Left ventricle myocardium superior (tissue), 1 donor: ENCODE results near the gene SLC8B1. TPM values are rescaled to one million over a fixed set of nuclear protein-coding genes. Genes with fewer than 3 reads are reported as not detected.

Source experiments
- ATAC-seq: fragments of 200-7000 bp; cut with Tn5 transposase; one replicate; pipeline ENCODE4 v1.9.1; 2020; ENCODE audit warnings: mild to moderate bottlenecking, moderate library complexity
- DNase-seq: peaks from one replicate; pipeline ENCODE4 v3.0.0-alpha.2; 2020
- intact Hi-C: fragments of 100-400 bp; cut with micrococcal nuclease; formaldehyde crosslinking; loops from one replicate; pipeline ENCODE4 v1.11.0; 2022
- microRNA-seq: library from miRNA; unstranded; fragments of <30 nt; microRNA quantifications from one replicate; pipeline ENCODE4 v1.2.0, GENCODE V29; 2020; ENCODE audit warnings: borderline number of aligned reads
- total RNA-seq: library from RNA; stranded (reverse); fragmentation: NEBNext Ultra II Directional; extraction: Animal tissue kit (Norgen Biotek cat#: 25700); gene quantifications from one replicate; pipeline ENCODE4 v1.2.1, GENCODE V29; 2021
- donor health status: DM: no; HTN: yes; CAD: no; lungs with severe emphysema.

The SLC8B1 gene
- total RNA-seq, 1 donor from 2014 or later: 11.5 TPM

DNA sequence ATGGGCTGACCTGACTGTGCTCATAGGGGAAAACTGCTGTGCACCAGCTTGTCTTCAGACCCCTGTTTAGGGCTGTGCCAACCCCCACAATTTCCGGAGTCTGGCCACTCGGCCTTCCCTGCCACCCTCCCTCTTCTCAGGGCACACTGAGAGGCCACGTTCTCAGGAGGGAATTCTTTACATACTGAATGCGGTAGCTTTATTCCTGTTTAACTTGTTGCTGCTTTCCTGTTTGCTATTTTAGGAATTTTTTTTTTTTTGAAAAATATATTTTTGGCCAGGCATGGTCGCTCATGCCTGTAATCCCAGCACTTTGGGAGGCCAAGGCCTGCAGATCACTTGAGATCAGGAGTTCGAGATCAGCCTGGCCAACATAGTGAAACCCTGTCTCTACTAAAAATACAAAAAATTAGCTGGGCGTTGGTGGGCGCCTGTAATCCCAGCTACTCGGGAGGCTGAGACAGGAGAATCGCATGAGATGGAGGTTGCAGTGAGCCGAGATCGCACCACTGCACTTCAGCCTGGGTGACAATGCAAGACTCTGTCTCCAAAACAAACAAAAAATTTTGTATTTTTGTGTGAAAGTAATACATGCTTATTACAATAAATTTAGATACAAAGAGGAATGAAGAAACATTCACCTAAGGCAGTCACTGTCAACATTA is 74.1 kb downstream of the SLC8B1 start:
- intact Hi-C loops: loop anchor here (10.0 kb wide), 1 partner anchor 66 kb away; no protein-coding TSS in a partner anchor
- ATAC-seq (no peak), DNase-seq (no peak)

DNA sequence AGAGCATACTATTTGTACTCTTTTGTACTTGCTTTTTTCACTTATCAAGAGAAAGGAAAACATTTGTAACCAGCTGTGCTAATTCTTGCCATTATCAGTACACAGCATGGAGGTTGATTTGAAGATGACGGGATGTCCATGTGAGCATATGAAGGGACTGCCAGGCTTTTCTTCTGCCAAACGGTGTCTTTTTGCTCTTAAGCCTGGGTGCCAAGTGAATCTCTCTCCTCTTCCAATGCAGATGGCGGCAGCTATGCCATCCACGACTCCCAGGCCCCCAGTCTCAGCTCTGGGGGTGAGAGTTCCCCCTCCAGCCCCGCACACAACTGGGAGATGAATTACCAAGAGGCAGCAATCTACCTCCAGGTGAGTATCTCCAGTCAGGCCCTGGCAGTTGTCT is 74.8 kb downstream of the SLC8B1 start:
- DNase-seq: no peak

DNA sequence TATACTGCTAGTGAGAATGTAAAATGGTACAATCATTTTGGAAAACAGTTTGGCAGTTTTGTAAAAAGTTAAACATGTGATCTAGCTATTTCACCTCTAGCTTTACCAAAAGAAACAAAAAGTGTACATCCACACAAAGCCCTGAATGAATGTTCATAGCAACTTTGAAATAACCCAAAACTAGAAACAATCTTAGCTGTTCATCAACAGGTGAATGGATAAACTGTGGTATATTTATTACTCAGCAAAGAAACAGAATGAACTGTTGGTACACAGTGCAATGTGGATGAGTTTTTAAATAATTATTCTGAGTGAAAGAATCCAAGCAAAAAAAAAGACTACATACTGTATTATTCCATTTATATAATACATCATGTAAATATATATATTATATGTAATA is 77.3 kb downstream of the SLC8B1 start:
- ATAC-seq (no peak), DNase-seq (no peak)
- intact Hi-C loops: no loop called here

More for the DNA sequence above, 74.8 kb downstream of the SLC8B1 start:
- intact Hi-C loops: loop anchor here (10.0 kb wide), 1 partner anchor 65 kb away; no protein-coding TSS in a partner anchor
- ATAC-seq: peak; percentile 36

DNA sequence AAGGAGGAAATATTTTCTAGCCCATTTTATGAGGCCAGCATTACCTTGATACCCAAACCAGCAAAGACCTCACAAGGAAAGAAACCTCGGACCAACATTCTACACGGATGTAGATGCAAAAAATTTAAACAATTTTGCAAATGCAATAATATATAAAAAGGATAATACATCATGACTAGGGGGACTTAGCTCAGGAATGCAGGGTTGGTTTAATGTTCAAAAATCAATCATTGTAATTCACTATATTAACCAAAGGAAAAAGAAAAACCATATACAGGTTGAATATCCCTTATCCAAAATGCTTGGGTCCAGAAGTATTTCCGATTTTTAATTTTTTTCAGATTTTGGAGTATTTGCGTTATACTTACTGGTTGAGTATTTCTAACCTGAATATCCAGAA is 80.6 kb downstream of the SLC8B1 start:
- intact Hi-C loops: no loop called here
- ATAC-seq (no peak), DNase-seq (no peak)

DNA sequence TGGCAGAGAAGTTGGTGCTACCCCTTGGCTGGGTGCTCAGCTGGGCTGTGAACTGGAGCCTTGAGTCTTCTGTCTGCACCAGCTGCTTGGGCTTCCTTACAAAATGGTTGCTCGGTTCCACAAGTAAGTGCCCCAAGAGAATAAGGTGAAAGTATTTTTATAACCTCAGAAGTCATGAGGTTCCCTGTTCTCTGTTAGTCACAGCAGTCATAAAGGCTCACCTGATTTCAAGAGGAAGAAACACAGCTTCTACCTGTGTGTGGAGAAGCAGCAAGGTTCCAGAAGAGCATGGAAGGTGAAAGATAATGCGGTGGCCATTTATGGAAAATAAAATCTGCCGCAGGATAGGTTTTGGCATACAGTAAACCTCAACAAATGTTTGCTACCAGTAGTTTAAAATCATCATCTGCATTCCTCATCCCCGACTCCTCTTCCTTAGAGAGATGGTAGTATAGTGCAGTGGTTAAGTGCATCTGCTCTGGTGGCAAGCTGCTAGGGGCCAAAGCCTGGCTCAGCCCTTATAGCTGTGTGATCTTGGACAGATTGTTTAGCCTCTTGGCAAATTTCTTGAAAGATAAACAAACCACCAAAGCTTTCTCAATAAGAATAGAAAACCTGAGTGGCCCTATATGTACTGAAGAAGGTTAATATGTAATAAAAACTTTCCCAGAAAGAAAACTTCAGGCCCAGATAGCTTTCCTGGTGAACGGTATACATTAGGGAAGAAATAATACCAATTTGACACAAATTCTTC is 81.2 kb downstream of the SLC8B1 start:
- DNase-seq (no peak), ATAC-seq (no peak)
- intact Hi-C loops: no loop called here

DNA sequence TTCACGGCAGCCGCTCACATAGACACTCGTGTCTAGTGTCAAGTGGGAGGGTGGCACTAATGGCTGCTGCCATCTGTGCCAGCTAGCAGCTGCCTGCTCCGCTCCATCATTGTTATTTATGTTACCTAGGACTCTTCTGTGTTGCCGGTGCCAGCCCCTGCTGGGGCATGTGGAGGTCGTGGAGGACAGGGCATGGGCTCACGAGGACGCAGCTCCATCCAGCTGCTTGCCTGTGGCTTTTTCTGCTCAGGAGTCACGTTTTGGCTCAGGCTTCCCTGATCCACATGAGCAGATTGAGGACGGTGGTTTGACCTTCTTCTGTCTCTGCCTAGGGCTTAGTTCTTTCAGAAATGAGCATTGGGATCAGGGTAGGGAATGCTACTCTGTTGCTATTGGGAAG is 82.4 kb downstream of the SLC8B1 start:
- intact Hi-C loops: no loop called here
- DNase-seq: peak; percentile 82
- ATAC-seq: peak; percentile 91

DNA sequence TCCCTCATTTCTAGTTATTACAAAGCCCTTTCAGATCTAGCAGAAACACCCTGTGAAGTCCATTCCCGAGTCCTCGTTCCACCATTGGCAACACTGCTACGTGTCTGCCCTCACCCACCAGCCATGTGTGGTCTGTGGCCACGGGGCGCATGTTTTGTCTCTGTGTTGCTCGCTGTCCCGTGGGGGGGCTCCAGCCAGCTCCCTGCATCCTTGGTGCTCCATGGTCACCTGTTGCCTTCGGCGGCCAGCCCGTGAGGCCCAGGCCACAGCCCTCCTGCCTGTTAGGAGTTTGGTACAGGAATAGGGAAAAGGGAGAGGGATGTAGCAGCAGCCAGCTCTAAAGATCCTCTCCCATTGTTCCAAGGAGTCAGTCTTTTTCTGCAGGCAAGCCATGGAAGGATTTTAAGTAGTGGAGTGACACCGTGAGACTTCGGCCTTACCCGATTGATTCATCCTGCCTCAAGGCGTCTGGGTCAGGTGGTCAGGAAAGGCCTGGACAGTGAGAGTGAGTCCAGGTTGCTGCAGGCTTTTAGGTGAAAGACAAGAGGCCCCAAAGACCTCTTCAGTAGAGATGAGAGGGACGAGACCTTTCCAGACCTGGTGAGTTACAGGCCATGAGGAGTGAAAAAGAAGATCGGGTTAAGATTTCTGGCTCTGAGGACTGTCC is 83.4 kb downstream of the SLC8B1 start:
- DNase-seq: no peak
- intact Hi-C loops: no loop called here
- no peak for ATAC-seq

DNA sequence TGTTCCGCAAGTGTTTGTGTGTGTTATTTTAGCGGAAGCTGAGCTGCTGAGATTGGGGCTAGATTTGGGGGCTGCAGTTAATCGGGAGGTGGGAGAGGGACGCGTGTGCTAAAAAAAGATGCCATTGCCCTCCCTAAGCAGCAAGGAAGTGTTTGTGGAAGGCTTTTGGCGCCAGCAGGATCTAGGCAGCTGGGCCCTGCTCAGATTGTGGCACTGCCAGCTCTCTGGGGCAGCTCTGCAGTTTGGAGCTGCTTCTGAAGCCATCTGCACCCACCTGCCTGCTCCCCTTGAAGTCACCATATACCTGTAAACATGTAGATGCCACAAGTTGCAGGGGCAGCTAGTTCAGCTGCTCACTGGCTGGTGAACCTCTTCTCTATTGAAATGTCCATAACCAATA is 84.9 kb downstream of the SLC8B1 start:
- DNase-seq (no peak), ATAC-seq (no peak)
- intact Hi-C loops: no loop called here

DNA sequence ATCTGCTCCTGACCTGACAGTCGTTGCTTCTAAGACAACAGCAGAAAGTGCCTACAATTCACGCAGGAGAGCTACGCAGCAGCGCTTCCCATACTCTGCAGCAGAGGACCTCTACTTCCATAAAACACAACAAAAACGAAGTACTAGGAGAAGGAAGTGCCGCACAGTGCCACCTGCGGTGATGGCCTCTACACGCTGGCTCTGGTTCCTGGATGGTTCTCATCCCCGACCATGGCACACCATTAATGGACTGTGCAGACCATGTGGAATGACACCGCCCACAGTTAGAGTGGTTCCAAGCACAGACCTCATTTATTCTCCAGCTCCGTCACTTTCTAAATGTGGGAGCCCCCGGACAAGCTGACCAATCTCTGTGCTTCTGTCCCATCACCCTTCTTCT is 85.4 kb downstream of the SLC8B1 start:
- no peak for DNase-seq
- no peak for ATAC-seq
- intact Hi-C loops: no loop called here

DNA sequence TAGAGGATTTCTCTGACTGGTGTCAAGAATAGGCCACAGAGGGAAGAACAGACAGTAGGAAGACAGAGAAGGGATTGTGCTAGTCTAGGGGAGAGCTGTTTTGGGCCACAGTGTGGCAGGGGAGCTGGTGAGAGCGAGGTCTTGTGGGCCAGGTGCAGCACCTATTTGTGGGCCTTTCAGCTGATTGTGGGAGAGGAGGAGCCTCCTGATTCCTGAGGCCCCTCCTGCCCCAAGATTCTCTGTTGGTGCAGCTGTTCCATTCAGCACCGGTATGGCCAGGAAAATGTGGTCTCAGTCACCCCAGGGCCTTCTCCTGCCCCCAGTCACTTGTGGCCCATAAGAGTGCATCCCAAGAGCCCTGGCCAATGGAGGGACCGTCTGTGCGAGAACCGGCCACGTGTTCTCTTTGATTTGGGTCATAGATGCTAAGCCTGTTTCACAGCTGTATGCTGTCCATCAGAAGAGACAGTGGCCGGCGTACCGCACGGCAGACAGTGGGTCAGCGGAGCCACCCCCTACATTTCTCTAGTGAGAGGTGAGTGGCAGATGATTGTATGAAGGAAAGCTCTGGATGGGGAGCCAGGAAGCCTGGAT is 86.0 kb downstream of the SLC8B1 start:
- DNase-seq (no peak), ATAC-seq (no peak)
- intact Hi-C loops: no loop called here

Small RNA genes lying within 50 kb of the gene (microRNA-seq; reads per million reads assigned to microRNA genes)
- not detected for gene MIR6762

Other genes starting within 250 kb of the SLC8B1 start
- gene RASAL1, start 199.3 kb downstream of the SLC8B1 start, total RNA-seq: not detected
- not detected for gene CFAP73, start 185.4 kb downstream of the SLC8B1 start, total RNA-seq
- 33.8 TPM for gene DDX54, start 149.6 kb downstream of the SLC8B1 start, total RNA-seq
- gene RITA1, start 149.4 kb downstream of the SLC8B1 start, total RNA-seq: 19.5 TPM
- 145 TPM for gene TPCN1, start 113.6 kb downstream of the SLC8B1 start, total RNA-seq
- gene PLBD2, start 23.5 kb upstream of the SLC8B1 start, total RNA-seq: 34.4 TPM
- gene SDS, start 68.8 kb upstream of the SLC8B1 start, total RNA-seq: not detected
- gene SDSL, start 87.3 kb upstream of the SLC8B1 start, total RNA-seq: 7.6 TPM
- gene LHX5, start 136.8 kb upstream of the SLC8B1 start, total RNA-seq: not detected